WERI-Rb-1 (cell line): ENCODE data around the gene LHPP.

ENCODE experiments used
- DNase-seq: peaks from one replicate; pipeline ENCODE4 v3.0.0-alpha.2; 2020
- H3K27ac ChIP-seq: fragments of 250-450 bp; sonication (Bioruptor Pico); 2 replicates; pipeline ENCODE4 v1.5.1; 2020; ENCODE audit warnings: mild to moderate bottlenecking, moderate library complexity
- H3K27me3 ChIP-seq: fragments of 250-450 bp; sonication (Bioruptor Pico); 2 replicates; pipeline ENCODE4 v1.5.1; 2021; ENCODE audit warnings: mild to moderate bottlenecking, low read depth, moderate library complexity; ENCODE audit not compliant: insufficient read depth, severe bottlenecking
- H3K36me3 ChIP-seq: fragments of 250-450 bp; sonication (Bioruptor Pico); 2 replicates; pipeline ENCODE4 v1.5.1; 2020; ENCODE audit warnings: mild to moderate bottlenecking, moderate library complexity
- H3K4me3 ChIP-seq: 2 replicates; pipeline ENCODE4 v1.5.1; 2011; ENCODE audit warnings: low read depth, mild to moderate bottlenecking, control low read depth, low read length
- H3K9me3 ChIP-seq: fragments of 250-450 bp; sonication (Bioruptor Pico); 2 replicates; pipeline ENCODE4 v1.5.1; 2021; ENCODE audit warnings: mild to moderate bottlenecking, moderate library complexity; ENCODE audit not compliant: severe bottlenecking
- TF ChIP-seq, protein P1 (sequence below): IDR thresholded peaks from 2 replicates; pipeline ENCODE4 v1.5.1; 2011; ENCODE audit warnings: low read depth, mild to moderate bottlenecking, control low read depth, inconsistent platforms, low read length

LHPP gene

DNA sequence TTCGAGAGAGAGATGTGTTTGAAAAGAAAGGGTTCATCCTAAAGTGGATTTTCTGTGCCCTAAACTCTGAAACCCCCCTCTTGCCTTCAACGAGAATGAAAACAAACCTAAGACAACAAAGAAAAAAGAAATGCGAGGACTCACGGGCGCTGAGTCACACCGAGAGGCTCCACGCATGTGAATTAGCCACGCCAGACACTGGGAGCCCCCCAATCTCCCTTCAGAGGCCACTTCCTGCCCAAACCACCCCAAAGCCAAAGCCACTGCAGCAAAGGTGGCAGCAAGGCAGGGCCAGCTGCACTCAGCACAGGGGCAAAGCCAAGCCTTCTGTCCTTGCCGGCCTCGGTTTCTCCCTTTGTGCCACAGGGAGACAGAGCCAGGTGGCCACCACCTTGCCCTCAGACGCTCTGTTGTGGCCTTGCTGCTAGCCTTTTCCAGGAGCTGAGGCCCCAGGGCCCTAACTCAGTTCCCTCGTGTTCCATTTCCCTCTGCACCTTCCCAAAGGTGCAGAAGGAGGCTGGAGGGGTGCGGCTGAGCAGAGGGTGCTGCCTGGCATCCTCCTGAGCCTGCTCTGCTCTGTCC lies 189.3 kb downstream of the LHPP start:
- Histone ChIP-seq H3K4me3 (no peak overlapping the region), H3K36me3 (no peaks in the 10 kb centered on the region; the same call in 1 of the 2 replicates), H3K9me3 (no peaks in the 10 kb centered on the region), H3K27me3 (no peaks in the 10 kb centered on the region), H3K27ac (no peak overlapping the region)
- TF ChIP-seq, protein P1, sequence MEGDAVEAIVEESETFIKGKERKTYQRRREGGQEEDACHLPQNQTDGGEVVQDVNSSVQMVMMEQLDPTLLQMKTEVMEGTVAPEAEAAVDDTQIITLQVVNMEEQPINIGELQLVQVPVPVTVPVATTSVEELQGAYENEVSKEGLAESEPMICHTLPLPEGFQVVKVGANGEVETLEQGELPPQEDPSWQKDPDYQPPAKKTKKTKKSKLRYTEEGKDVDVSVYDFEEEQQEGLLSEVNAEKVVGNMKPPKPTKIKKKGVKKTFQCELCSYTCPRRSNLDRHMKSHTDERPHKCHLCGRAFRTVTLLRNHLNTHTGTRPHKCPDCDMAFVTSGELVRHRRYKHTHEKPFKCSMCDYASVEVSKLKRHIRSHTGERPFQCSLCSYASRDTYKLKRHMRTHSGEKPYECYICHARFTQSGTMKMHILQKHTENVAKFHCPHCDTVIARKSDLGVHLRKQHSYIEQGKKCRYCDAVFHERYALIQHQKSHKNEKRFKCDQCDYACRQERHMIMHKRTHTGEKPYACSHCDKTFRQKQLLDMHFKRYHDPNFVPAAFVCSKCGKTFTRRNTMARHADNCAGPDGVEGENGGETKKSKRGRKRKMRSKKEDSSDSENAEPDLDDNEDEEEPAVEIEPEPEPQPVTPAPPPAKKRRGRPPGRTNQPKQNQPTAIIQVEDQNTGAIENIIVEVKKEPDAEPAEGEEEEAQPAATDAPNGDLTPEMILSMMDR, result no peak
- no peak for DNase-seq

GRCh38 chr10:124651402-124651891 lies 189.8 kb downstream of the LHPP start:
- no peaks in the 10 kb centered on the region; the same call in 1 of the 2 replicates for H3K36me3 ChIP-seq
- DNase-seq, result no peak
- TF ChIP-seq, protein P1, result no peak
- H3K9me3 ChIP-seq, result no peaks in the 10 kb centered on the region
- no peak overlapping the region for H3K27ac ChIP-seq
- no peak overlapping the region for H3K4me3 ChIP-seq
- H3K27me3 ChIP-seq, result no peaks in the 10 kb centered on the region

DNA sequence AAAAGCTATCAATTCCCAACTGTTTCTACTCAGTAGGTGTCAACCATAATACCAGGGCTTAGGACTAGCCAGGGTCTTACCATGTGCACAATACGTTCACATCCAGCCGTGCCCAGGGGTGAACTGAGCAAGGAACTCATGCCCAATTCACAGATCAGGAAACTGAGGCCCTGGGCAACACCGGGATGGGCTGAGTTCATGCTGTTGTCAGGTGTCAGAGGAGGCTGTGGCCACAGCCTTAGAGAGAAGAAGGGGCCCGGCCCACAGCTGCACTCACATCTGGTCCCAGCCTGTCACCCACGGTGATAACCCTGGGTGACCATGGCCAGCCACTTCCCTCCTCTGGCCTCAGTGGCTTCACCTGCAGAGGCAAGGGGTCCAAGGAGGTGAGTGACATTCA lies 190.6 kb downstream of the LHPP start:
- Histone ChIP-seq H3K27ac (no peak overlapping the region), H3K4me3 (no peak overlapping the region), H3K9me3 (no peaks in the 10 kb centered on the region), H3K36me3 (no peaks in the 10 kb centered on the region; the same call in 1 of the 2 replicates), H3K27me3 (no peaks in the 10 kb centered on the region)
- DNase-seq, result no peak
- TF ChIP-seq, protein P1, result no peak

DNA sequence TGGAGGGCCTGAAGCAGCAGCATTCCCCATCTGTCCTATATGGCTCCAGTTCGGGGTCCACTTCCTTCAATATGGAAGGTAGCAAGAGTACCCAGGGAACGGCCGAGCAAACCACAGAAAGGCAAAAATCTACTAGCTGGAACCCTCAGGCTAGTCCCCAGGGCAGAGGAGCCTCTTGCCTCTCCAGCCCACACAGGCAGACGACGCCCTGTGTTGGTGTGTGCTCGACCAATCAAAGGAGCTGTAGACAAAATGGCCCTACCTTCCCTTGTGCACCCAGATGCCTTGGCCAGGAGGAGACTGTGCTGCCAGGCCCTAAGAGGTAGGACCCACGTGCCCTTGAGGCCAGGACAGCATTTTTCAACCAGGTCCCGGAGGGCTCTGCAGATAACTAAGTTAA lies 191.1 kb downstream of the LHPP start:
- Histone ChIP-seq H3K4me3 (no peak overlapping the region), H3K27me3 (no peaks in the 10 kb centered on the region), H3K36me3 (no peaks in the 10 kb centered on the region; the same call in 1 of the 2 replicates), H3K9me3 (no peaks in the 10 kb centered on the region), H3K27ac (no peak overlapping the region)
- no peak for DNase-seq
- TF ChIP-seq, protein P1, result no peak

DNA sequence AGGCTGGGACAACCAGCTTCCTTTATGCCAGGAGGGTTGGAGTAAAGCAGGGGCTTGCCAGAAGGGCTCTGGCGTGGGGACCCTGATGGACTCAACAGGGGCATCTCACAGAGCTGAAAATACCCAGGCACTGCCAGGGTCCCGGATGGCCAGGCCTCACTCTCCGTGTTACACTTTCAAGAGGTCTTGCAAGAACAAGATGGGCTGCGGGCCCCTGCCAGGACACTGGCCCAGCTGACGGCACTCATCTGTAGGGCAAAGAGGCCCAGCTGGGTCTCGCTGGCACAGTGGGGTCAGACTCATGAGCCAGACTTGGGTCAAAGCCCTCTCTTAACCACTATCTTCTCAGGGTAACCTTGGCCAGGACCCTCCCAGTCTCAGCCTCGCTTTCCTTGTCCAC lies 191.7 kb downstream of the LHPP start:
- no peaks in the 10 kb centered on the region for H3K9me3 ChIP-seq
- H3K27ac ChIP-seq, result no peak overlapping the region
- no peaks in the 10 kb centered on the region; the same call in 1 of the 2 replicates for H3K36me3 ChIP-seq
- no peak for DNase-seq
- H3K27me3 ChIP-seq, result no peaks in the 10 kb centered on the region
- TF ChIP-seq, protein P1, result no peak
- no peak overlapping the region for H3K4me3 ChIP-seq
